ENCODE results near the gene SELENOI. TPM values are rescaled to one million over a fixed set of nuclear protein-coding genes. Genes with fewer than 3 reads are reported as not detected.

Gene SELENOI
- total and polyA plus RNA-seq, 10 of the 15 experiments (the other 5 are each of a cell fraction or from before 2014, with no cell fraction given): 5.2 to 31.4 (median 17.4) TPM

DNA sequence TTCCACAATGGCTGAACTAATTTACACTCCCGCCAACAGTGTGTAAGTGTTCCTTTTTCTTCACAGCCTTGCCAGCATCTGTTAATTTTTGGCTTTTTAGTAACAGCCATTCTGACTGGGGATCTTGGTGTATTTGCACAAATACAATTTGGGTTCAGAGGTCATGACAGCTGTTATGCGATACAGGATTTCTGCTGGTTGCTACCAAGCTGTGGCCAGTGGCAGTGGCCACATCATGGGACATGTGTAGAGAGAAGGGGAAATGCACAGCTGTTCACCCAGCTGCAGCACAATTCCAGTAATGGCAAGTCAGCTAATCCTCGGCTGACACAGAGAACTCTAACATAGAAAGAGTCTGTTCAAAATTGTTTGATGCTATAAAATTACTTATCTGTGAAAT is 21.0 kb upstream of the SELENOI start:
- Histone ChIP-seq H3K27ac (ENCODE audit: control insufficient read depth, insufficient read depth) (no peak overlapping the region), H3K4me3 (no peak overlapping the region), H3K9ac (ENCODE audit: control insufficient read depth, insufficient read depth, low read length) (no peak overlapping the region), H3K36me3 (ENCODE audit: control insufficient read depth in 2 of 2, insufficient read depth in 2 of 2, low read length in 1 of 2) (no peaks in the 10 kb centered on the region), H3K9me3 (replicated peaks; ENCODE audit: control insufficient read depth, insufficient read depth, low read length) (no peaks in the 10 kb centered on the region), H3K27me3 (replicated peaks in 1 of 2; ENCODE audit: control insufficient read depth in 2 of 2, insufficient read depth in 2 of 2, low read length in 1 of 2) (no peaks in the 10 kb centered on the region), H3K4me1 (ENCODE audit: control insufficient read depth, insufficient read depth, low read length) (no peaks in the 10 kb centered on the region), H4K20me1 (ENCODE audit: control insufficient read depth, insufficient read depth) (no peaks in the 10 kb centered on the region), H3K79me2 (ENCODE audit: control insufficient read depth, insufficient read depth, low read length) (no peaks in the 10 kb centered on the region), H3K4me2 (ENCODE audit: control insufficient read depth, insufficient read depth) (no peak overlapping the region), H2AFZ (ENCODE audit: control insufficient read depth, low read depth, low read length) (no peak overlapping the region)
- no peak for ATAC-seq
- no peak for DNase-seq (ENCODE audit: low read depth, low spot score)
- FAIRE-seq: no peak
- ChIA-PET POLR2A (no interaction called here), RAD21 (ENCODE audit: unreplicated experiment) (no interaction called here), CTCF (interaction anchor here (1.2 kb wide), 1 partner anchor 237 kb away, joined by 4 read pairs; no protein-coding TSS in a partner anchor), SMC1A (ENCODE audit: uncharacterized antibody, unreplicated experiment) (no interaction called here)
- 65% methylated on average over 3 of the region's 3 CpGs for WGBS (ENCODE audit: insufficient coverage, insufficient replicate concordance, low lambda C conversion rate, missing lambda C conversion rate)
- intact Hi-C loops (cut with micrococcal nuclease; ENCODE audit: unreplicated experiment): no loop called here
- no TSS peak for BruUV-seq (replicated peaks)
- in situ Hi-C loops (cut with MboI): no loop called here
- no peak for TF ChIP-seq ASH2L (IDR thresholded peaks at IDR 0.05; ENCODE audit: borderline replicate concordance, low read depth)
- TF ChIP-seq, protein P1, sequence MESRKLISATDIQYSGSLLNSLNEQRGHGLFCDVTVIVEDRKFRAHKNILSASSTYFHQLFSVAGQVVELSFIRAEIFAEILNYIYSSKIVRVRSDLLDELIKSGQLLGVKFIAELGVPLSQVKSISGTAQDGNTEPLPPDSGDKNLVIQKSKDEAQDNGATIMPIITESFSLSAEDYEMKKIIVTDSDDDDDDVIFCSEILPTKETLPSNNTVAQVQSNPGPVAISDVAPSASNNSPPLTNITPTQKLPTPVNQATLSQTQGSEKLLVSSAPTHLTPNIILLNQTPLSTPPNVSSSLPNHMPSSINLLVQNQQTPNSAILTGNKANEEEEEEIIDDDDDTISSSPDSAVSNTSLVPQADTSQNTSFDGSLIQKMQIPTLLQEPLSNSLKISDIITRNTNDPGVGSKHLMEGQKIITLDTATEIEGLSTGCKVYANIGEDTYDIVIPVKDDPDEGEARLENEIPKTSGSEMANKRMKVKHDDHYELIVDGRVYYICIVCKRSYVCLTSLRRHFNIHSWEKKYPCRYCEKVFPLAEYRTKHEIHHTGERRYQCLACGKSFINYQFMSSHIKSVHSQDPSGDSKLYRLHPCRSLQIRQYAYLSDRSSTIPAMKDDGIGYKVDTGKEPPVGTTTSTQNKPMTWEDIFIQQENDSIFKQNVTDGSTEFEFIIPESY (IDR thresholded peaks at IDR 0.05): no peak
- no peak for TF ChIP-seq YY1 (IDR thresholded peaks at IDR 0.05; ENCODE audit: low read depth, low read length)
- no peak for TF ChIP-seq MEF2A (IDR thresholded peaks at IDR 0.05; ENCODE audit: insufficient read depth, low read depth, low read length)
- no peak for TF ChIP-seq TARDBP (IDR thresholded peaks at IDR 0.05; ENCODE audit: borderline replicate concordance)
- no peak for TF ChIP-seq ZNF592 (IDR thresholded peaks at IDR 0.05)
- TF ChIP-seq EGR1 (IDR thresholded peaks at IDR 0.05; ENCODE audit: borderline replicate concordance in 1 of 2, low read depth in 2 of 2, low read length in 2 of 2): no peak
- TF ChIP-seq SIX5 (IDR thresholded peaks at IDR 0.05; ENCODE audit: low read depth, low read length, severe bottlenecking): no peak
- TF ChIP-seq, protein P2, sequence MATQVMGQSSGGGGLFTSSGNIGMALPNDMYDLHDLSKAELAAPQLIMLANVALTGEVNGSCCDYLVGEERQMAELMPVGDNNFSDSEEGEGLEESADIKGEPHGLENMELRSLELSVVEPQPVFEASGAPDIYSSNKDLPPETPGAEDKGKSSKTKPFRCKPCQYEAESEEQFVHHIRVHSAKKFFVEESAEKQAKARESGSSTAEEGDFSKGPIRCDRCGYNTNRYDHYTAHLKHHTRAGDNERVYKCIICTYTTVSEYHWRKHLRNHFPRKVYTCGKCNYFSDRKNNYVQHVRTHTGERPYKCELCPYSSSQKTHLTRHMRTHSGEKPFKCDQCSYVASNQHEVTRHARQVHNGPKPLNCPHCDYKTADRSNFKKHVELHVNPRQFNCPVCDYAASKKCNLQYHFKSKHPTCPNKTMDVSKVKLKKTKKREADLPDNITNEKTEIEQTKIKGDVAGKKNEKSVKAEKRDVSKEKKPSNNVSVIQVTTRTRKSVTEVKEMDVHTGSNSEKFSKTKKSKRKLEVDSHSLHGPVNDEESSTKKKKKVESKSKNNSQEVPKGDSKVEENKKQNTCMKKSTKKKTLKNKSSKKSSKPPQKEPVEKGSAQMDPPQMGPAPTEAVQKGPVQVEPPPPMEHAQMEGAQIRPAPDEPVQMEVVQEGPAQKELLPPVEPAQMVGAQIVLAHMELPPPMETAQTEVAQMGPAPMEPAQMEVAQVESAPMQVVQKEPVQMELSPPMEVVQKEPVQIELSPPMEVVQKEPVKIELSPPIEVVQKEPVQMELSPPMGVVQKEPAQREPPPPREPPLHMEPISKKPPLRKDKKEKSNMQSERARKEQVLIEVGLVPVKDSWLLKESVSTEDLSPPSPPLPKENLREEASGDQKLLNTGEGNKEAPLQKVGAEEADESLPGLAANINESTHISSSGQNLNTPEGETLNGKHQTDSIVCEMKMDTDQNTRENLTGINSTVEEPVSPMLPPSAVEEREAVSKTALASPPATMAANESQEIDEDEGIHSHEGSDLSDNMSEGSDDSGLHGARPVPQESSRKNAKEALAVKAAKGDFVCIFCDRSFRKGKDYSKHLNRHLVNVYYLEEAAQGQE (IDR thresholded peaks at IDR 0.05; ENCODE audit: low read depth, low read length): no peak
- TF ChIP-seq CEBPZ (IDR thresholded peaks at IDR 0.05; ENCODE audit: low read depth, low read length): no peak
- no peak for TF ChIP-seq RCOR1 (conservative IDR thresholded peaks at IDR 0.05; ENCODE audit: low read depth, low read length)
